Ectodermal cell (in vitro differentiated cells): ENCODE results near the gene TMEM132C.

Experiments
- H3K27ac ChIP-seq: 2 replicates; pipeline ENCODE4 v1.7.0; 2013; ENCODE audit warnings: mild to moderate bottlenecking, low read depth, low read length; ENCODE audit not compliant: insufficient read depth, poor library complexity, severe bottlenecking
- H3K27me3 ChIP-seq: 2 replicates; pipeline ENCODE4 v1.7.0; 2013; ENCODE audit warnings: mild to moderate bottlenecking, low read length; ENCODE audit not compliant: insufficient read depth, control insufficient read depth, poor library complexity, severe bottlenecking
- H3K36me3 ChIP-seq: one replicate; pipeline ENCODE4 v1.7.0; 2013; ENCODE audit warnings: low read length; ENCODE audit not compliant: control insufficient read depth, insufficient read depth
- H3K4me1 ChIP-seq: one replicate; pipeline ENCODE4 v1.7.0; 2013; ENCODE audit warnings: low read length; ENCODE audit not compliant: control insufficient read depth, insufficient read depth
- H3K4me3 ChIP-seq: 2 replicates; pipeline ENCODE4 v1.7.0; 2013; ENCODE audit warnings: low read depth, low read length, control low read depth; ENCODE audit not compliant: insufficient read depth
- H3K9me3 ChIP-seq: 2 replicates; pipeline ENCODE4 v1.7.0; 2013; ENCODE audit warnings: mild to moderate bottlenecking, low read length, moderate library complexity; ENCODE audit not compliant: control insufficient read depth
- WGBS, 2 experiments: methylation state at CpG; one replicate each; pipeline ENCODE4 v1.1.7; 2013; ENCODE audit warnings: missing lambda C conversion rate in 2 of 2; 5-methylcytosine and 5-hydroxymethylcytosine counted together

TMEM132C gene

GRCh38 chr12:128729628-128730121 lies 462.7 kb downstream of the TMEM132C start:
- no peak overlapping the region for H3K4me3 ChIP-seq
- WGBS, 2 experiments, result 91 to 92% methylated on average over 8 of the region's 8 CpGs
- no peaks in the 10 kb centered on the region for H3K27me3 ChIP-seq
- no peaks in the 10 kb centered on the region for H3K9me3 ChIP-seq
- H3K27ac ChIP-seq, result no peak overlapping the region
- H3K4me1 ChIP-seq, result peaks cover 7% of the 10 kb centered on the region
- H3K36me3 ChIP-seq, result no peaks in the 10 kb centered on the region

GRCh38 chr12:128734371-128734770 lies 467.4 kb downstream of the TMEM132C start:
- Histone ChIP-seq H3K4me1 (peaks cover 7% of the 10 kb centered on the region), H3K4me3 (no peak overlapping the region), H3K9me3 (no peaks in the 10 kb centered on the region), H3K27ac (no peak overlapping the region), H3K27me3 (no peaks in the 10 kb centered on the region), H3K36me3 (no peaks in the 10 kb centered on the region)
- WGBS, 2 experiments, result 64 to 66% methylated on average over 5 of the region's 5 CpGs

- H3K9me3 ChIP-seq, result no peaks in the 10 kb centered on the region
- no peaks in the 10 kb centered on the region for H3K27me3 ChIP-seq
- no peak overlapping the region for H3K27ac ChIP-seq
- WGBS, 2 experiments, result 89 to 95% methylated on average over 3 of the region's 3 CpGs
- no peaks in the 10 kb centered on the region for H3K36me3 ChIP-seq
- no peak overlapping the region for H3K4me3 ChIP-seq
- H3K4me1 ChIP-seq, result peaks cover 7% of the 10 kb centered on the region
Observed at GRCh38 chr12:128737292-128737966, 470.5 kb downstream of the TMEM132C start.

- Histone ChIP-seq H3K4me1 (no peaks in the 10 kb centered on the region), H3K27me3 (no peaks in the 10 kb centered on the region)
- 84 to 85% methylated on average over 6 to 7 of the region's 7 CpGs for WGBS, 2 experiments
Observed at GRCh38 chr12:128743916-128744315, 476.9 kb downstream of the TMEM132C start.

GRCh38 chr12:128745772-128746689 lies 479.1 kb downstream of the TMEM132C start:
- H3K4me1 ChIP-seq, result no peaks in the 10 kb centered on the region
- H3K36me3 ChIP-seq, result no peaks in the 10 kb centered on the region
- H3K4me3 ChIP-seq, result no peak overlapping the region
- no peaks in the 10 kb centered on the region for H3K27me3 ChIP-seq
- H3K9me3 ChIP-seq, result no peaks in the 10 kb centered on the region
- H3K27ac ChIP-seq, result no peak overlapping the region
- WGBS, 2 experiments, result 91 to 92% methylated on average over 8 to 11 of the region's 11 CpGs

More at GRCh38 chr12:128743916-128744315, 476.9 kb downstream of the TMEM132C start:
- no peaks in the 10 kb centered on the region for H3K36me3 ChIP-seq
- H3K9me3 ChIP-seq, result no peaks in the 10 kb centered on the region
- no peak overlapping the region for H3K27ac ChIP-seq
- H3K4me3 ChIP-seq, result no peak overlapping the region

GRCh38 chr12:128747441-128747840 lies 480.5 kb downstream of the TMEM132C start:
- 82 to 83% methylated on average over 13 of the region's 13 CpGs for WGBS, 2 experiments
- no peaks in the 10 kb centered on the region for H3K4me1 ChIP-seq
- H3K27ac ChIP-seq, result no peak overlapping the region
- H3K36me3 ChIP-seq, result no peaks in the 10 kb centered on the region
- no peaks in the 10 kb centered on the region for H3K9me3 ChIP-seq
- H3K27me3 ChIP-seq, result no peaks in the 10 kb centered on the region
- no peak overlapping the region for H3K4me3 ChIP-seq

GRCh38 chr12:128752386-128752785 lies 485.4 kb downstream of the TMEM132C start:
- Histone ChIP-seq H3K9me3 (no peaks in the 10 kb centered on the region), H3K4me1 (no peaks in the 10 kb centered on the region), H3K4me3 (no peak overlapping the region), H3K27ac (no peak overlapping the region), H3K36me3 (no peaks in the 10 kb centered on the region), H3K27me3 (no peaks in the 10 kb centered on the region)
- WGBS, 2 experiments, result 93 to 96% methylated on average over 5 of the region's 5 CpGs

GRCh38 chr12:128753438-128753837 lies 486.5 kb downstream of the TMEM132C start:
- H3K9me3 ChIP-seq, result no peaks in the 10 kb centered on the region
- no peak overlapping the region for H3K4me3 ChIP-seq
- H3K27ac ChIP-seq, result no peak overlapping the region
- no peaks in the 10 kb centered on the region for H3K36me3 ChIP-seq
- WGBS, 2 experiments, result 57 to 66% methylated on average over 3 to 4 of the region's 4 CpGs
- H3K27me3 ChIP-seq, result no peaks in the 10 kb centered on the region
- no peaks in the 10 kb centered on the region for H3K4me1 ChIP-seq

GRCh38 chr12:128754275-128754674 lies 487.3 kb downstream of the TMEM132C start:
- WGBS, 2 experiments, result 85 to 87% methylated on average over 3 of the region's 3 CpGs
- Histone ChIP-seq H3K4me1 (no peaks in the 10 kb centered on the region), H3K27ac (no peak overlapping the region), H3K36me3 (no peaks in the 10 kb centered on the region), H3K4me3 (no peak overlapping the region), H3K27me3 (no peaks in the 10 kb centered on the region), H3K9me3 (no peaks in the 10 kb centered on the region)

- 82 to 85% methylated on average over 4 of the region's 4 CpGs for WGBS, 2 experiments
- H3K27me3 ChIP-seq, result no peaks in the 10 kb centered on the region
- H3K4me3 ChIP-seq, result no peak overlapping the region
- H3K27ac ChIP-seq, result no peak overlapping the region
- H3K9me3 ChIP-seq, result no peaks in the 10 kb centered on the region
- no peaks in the 10 kb centered on the region for H3K36me3 ChIP-seq
- H3K4me1 ChIP-seq, result no peaks in the 10 kb centered on the region
Observed at GRCh38 chr12:128755566-128755965, 488.6 kb downstream of the TMEM132C start.
